ENCODE measurements around the gene RPL7L1.

The RPL7L1 gene

DNA sequence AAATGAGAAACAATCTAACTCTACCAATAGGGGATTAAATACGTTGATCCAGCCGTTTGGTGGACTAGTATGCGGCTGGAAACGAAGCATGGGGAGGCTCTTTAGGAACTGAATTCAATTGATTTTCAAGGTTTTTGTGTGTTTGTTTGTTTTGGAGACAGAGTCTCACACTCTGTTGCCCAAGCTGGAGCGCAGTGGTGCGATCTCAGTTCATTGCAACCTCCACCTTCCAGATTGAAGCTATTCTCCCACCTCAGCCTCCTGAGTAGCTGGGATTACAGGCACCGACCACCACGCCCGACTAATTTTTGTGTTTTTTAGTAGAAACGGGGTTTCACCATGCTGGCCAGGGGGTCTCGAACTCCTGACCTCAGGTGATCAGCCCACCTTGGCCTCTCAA is 57.0 kb downstream of the RPL7L1 start:
- no peak for DNase-seq

DNA sequence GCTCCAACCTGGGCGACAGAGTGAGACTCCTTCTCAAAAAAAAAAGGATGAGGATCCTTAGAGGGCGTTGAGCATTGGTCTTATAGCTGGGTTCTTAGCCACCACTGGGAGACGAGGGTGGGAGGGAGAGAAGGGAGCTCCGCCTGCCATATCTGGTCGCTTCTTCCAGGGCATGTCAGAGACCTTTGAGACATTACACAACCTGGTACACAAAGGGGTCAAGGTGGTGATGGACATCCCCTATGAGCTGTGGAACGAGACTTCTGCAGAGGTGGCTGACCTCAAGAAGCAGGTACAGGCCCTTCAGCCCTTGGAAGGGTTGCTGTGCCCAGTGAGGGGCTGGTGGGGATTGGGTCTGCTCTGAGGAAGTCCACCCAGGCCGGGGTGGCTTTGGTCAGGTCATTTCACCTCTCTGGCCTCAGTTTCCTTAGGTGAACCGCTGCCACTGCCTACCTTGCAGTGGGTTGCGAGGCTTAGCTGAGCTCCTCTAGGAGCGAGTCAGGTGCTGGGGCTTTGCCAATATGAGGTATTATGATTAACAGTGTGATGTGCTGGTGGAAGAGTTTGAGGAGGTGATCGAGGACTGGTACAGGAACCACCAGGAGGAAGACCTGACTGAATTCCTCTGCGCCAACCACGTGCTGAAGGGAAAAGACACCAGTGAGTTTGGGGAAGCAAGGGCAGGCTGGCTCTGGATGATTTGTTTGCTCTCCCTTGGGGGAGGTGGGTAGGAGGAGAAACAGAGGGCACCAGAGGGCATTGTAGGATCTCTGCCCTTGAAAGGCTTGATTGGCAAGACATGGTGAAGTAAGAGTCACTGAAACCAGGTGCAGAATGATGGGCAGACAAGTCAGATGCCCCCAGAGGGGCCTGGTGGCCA is 58.4 kb downstream of the RPL7L1 start:
- DNase-seq, result no peak

DNA sequence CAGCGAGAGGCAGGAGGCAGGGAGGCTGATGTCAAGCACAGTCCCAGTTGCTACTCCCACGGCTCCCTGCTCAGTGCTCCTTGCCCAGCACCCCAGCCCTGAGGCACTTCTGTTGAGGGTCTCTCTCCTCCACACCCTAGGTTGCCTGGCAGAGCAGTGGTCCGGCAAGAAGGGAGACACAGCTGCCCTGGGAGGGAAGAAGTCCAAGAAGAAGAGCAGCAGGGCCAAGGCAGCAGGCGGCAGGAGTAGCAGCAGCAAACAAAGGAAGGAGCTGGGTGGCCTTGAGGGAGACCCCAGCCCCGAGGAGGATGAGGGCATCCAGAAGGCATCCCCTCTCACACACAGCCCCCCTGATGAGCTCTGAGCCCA is 59.0 kb downstream of the RPL7L1 start:
- no peak for DNase-seq

DNA sequence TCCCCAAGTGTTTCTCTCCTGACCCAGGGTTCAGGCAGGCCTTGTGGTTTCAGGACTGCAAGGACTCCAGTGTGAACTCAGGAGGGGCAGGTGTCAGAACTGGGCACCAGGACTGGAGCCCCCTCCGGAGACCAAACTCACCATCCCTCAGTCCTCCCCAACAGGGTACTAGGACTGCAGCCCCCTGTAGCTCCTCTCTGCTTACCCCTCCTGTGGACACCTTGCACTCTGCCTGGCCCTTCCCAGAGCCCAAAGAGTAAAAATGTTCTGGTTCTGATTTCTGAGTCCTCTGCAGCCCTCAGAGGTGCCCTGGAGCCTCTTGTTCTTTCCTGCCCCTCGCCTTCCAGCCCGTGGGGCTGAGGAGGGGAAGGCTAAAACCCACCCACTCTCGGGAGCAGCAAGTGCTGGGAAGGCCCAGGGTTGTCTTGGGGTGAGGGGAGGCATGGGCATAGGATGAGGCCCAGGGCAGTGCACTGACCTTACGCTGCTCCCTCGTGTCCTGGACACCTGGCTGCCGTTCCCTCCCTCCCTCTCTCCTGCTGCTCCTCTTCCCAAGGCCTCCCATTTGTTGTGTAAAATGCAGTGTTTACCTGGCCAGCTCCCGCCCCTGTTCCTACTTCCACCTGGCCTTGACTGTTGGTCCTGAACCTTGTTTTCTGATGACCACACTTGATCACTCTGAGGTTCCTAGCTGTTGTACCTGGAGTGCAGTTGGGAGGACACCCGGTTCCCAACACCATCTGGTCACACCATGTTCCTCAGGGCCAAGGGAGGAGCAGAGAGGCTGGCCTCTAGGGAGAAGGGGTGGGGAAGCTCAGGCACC is 59.8 kb downstream of the RPL7L1 start:
- no peak for DNase-seq
